Measurements from ENCODE around the gene LSAMP. TPM values are rescaled to one million over a fixed set of nuclear protein-coding genes. Genes with fewer than 3 reads are reported as not detected.

Gene LSAMP
- 10 to 100 TPM; 11.4 to 30.6 (median 14.0) TPM for polyA plus RNA-seq (ENCODE audit: insufficient read length in 4 of 4)

DNA sequence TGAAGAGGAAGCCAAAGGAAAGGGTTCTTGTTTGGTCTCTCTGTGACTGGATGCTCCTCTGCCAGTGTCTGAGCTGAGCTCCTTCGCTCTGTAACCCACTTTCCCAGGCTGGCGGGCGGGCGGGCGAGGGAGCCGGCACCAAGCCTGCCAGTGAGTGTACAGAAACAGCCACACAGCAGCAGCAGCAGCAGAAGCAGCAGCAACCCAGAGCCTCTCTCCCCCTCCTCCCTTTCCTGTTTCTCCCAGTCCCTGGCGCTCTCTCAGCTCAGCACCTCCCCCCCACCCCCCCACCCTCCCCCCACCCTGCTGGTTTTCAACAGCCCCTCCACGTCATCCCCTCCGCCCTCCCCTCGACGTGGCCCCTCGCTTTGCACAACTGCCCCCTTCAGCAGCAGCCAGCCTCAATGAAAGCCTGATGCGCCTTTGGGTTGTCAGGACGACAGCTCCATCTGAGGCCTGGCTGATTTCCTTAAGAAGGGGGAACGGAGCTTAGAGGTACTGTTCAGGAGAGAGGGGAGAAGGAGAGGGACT is at the start of gene LSAMP:
Gene LSAMP, minus strand, starts transcription at position 177 of the 531 bp plus-strand sequence.
- DNase-seq (ENCODE audit: low read depth in 4 of 4, low spot score in 3 of 4) = peak in 1 of 4 donors; percentile 29

- no peak for DNase-seq (ENCODE audit: low read depth in 4 of 4, low spot score in 3 of 4)
These were observed 47.1 kb upstream of the LSAMP start for GRCh38 chr3:116492379-116492778.

DNA sequence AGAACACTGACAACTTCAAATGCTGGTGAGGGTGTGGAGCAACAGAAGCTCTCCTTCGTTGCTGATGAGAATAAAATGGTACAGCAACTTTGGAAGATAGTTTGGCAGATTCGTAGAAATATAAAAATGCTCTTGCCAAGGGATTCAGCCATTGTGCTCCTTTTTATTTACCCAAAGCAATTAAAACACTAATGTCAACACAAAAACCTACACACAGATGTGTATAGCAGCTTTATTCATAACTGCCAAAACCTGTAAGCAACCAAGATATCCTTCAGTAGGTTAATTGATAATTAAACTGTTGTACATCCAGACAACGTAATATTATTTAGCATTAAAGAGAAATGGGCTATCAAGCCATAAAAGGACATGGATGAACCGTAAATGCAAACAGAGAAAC is 37.8 kb upstream of the LSAMP start:
- no peak for DNase-seq (ENCODE audit: low read depth in 4 of 4, low spot score in 3 of 4)

GRCh38 chr3:116476691-116477090 is 31.4 kb upstream of the LSAMP start:
- DNase-seq (ENCODE audit: low read depth in 4 of 4, low spot score in 3 of 4) = no peak

- DNase-seq (ENCODE audit: low read depth in 4 of 4, low spot score in 3 of 4) = no peak
These were observed 29.5 kb upstream of the LSAMP start for GRCh38 chr3:116474801-116475200.

GRCh38 chr3:116474032-116474780 is 28.9 kb upstream of the LSAMP start:
- DNase-seq (ENCODE audit: low read depth in 4 of 4, low spot score in 3 of 4) = peak in 1 of 4 donors; percentile 5

GRCh38 chr3:116473602-116474001 is 28.3 kb upstream of the LSAMP start:
- DNase-seq (ENCODE audit: low read depth in 4 of 4, low spot score in 3 of 4) = no peak

GRCh38 chr3:116470605-116471197 is 25.4 kb upstream of the LSAMP start:
- no peak for DNase-seq (ENCODE audit: low read depth in 4 of 4, low spot score in 3 of 4)

DNA sequence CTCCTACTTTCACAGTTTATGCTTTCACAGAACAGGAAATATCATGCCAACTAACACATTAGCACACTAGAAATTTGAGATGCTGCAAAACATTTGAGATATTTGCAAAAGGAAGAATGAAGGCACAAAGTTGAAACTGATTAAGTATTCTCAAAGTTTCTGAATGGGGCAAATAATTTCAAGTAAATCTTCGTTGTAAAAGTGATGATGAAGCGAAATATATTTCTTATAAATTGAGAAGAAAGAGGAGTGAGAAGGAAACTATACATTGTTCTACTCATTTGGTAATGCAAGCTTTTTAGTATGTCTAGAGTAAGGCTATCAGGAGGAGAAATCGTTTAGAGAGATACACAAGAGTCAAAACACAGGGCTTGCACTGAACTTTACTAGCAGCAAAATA is 24.3 kb upstream of the LSAMP start:
- DNase-seq (ENCODE audit: low read depth in 4 of 4, low spot score in 3 of 4) = no peak

DNA sequence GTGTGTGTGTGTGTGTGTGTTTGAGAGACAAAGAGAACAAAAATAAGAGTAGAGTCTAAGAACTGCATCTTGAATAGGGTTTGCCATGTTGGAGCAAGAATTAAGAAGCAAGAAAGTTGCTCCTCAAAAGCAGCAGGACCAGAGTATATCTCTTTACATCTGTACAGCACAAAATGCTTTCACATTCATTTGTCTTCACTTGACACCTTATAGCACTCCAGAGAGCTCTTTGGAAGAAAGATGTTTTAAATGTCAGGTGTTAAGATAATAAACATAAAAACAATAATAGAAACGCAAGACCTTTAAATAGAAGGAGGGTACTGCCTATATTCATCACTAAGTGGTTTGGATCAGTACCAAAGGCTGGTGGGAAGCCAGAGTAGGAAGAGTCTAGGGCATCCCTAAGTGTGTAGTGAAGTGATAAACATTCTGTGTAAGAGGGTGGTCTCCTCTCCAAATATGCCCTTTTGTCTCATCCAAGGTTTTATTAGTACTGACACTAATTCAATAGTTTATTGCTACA is 19.1 kb upstream of the LSAMP start:
- no peak for DNase-seq (ENCODE audit: low read depth in 4 of 4, low spot score in 3 of 4)

DNA sequence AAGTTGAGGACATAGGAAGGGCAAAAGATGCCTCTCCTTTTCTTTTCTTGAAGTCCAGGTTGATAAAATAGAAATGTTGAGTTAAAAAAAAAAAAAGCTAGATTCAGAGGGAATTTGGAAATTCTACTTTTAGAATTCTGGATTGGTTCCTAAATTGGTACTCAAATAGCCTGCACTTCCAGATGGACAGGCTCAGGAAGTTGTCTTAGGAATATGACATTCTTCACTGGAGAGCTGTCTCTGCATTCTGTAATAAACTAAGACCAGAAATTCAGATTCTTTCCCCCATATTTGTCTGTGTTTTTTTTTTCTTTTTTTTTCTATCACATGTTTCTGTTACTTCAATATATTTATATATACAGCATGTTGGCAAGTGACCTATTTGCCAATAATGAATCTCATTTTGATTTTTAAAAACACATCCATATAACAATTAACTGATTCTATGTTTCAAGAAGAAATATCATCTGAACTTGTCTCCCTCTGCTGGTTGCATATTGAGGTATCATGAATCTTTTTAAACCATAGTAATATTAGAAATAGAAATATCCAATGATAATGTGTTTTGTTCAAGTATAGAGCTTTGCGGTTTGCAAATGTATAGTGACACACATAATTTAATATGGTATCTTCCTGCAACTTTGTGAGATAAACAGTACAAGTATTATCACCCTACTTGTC is 8.5 kb upstream of the LSAMP start:
- DNase-seq (ENCODE audit: low read depth in 4 of 4, low spot score in 3 of 4) = no peak

DNA sequence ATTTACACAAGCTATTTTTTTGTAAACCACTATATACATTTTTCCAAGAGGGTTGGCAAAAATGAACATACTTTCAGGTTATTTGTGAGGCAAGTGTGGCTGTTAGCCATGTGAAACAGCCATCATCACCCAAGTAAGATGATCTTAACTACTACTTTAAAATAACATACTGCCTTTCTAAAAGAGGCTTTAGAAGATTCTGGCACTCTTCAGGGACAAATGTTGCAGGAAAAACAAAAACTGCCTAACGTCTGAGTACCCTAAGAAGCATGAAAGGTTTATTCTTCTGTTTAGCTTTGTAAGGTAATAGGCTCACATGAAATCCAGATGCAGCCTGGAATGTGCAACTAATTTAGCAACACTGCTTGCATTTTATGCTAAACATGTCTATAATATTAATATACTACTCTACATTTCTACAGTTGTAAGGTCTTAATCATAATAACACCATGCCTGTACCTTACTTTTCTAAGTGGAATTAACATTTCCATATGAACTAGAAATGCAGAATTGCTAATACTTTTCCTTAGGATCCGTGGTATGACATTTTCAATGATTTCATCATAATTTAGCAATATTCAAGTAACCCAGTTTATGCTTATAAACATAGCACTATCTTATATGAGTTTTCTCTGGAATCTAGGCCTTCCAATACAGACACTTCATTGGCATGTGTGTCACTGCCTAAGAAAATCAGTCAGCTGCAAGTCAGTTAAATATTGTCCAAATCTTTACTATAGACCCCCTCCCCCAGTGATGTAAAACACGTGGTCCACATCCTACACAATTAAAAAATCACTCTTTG is 4.5 kb upstream of the LSAMP start:
- no peak for DNase-seq (ENCODE audit: low read depth in 4 of 4, low spot score in 3 of 4)

GRCh38 chr3:116445990-116446389 is 703 bp upstream of the LSAMP start:
- no peak for DNase-seq (ENCODE audit: low read depth in 4 of 4, low spot score in 3 of 4)

DNA sequence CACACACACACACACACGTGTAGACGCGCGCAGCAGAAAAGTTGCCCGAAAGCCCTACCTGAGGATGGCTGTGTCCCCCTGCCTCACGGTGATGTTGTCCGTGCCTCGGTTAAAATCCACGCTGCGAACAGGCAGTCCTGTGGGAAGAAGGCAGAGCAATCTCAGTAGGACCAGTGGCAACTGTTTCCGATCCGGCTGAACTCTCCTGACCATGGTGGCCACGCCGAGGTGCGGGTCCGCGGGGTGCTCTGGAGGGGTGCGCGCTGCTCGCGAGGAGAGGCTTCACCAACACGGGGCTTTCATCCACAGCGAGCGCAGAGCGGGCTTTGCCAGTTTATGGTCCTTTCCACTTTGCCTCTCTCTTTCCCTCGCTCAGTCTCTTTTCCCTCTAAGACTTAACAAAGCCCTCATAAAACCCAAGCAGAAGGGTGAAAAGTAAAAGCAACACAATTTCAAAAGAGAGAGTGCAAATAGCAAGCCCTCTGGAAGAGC is 422 bp downstream of the LSAMP start:
- DNase-seq (ENCODE audit: low read depth in 4 of 4, low spot score in 3 of 4) = peak in 1 of 4 donors; percentile 10

GRCh38 chr3:116444115-116444747 is 1.1 kb downstream of the LSAMP start:
- DNase-seq (ENCODE audit: low read depth in 4 of 4, low spot score in 3 of 4) = no peak

DNA sequence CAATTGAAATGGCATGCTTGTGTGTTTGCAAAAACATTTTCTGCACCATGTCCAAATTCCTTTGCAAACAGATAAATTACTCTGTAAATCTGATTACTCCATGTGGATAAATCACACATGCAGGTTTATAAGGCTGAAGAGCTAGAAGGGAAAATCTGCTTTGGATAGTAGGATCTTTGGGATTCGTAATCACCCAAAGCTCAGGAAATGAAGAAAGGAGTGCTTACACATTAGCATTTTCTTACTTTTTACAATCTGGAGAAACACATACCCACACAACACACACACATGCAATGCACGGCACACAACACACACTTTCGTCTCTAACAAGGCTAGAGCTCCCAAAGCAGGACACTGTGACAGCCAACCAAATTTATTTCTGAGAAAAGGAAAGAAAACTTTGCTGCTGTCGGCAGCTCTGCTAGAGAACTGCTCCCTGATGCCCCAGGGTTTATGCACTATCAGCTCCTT is 2.1 kb downstream of the LSAMP start:
- no peak for DNase-seq (ENCODE audit: low read depth in 4 of 4, low spot score in 3 of 4)

GRCh38 chr3:116442331-116443021 is 2.8 kb downstream of the LSAMP start:
- no peak for DNase-seq (ENCODE audit: low read depth in 4 of 4, low spot score in 3 of 4)

GRCh38 chr3:116441652-116442051 is 3.6 kb downstream of the LSAMP start:
- no peak for DNase-seq (ENCODE audit: low read depth in 4 of 4, low spot score in 3 of 4)

- no peak for DNase-seq (ENCODE audit: low read depth in 4 of 4, low spot score in 3 of 4)
These were observed 5.1 kb downstream of the LSAMP start for GRCh38 chr3:116440196-116440595.
